Left lung (tissue), 10 donors: ENCODE measurements around the gene PLCB3. TPM values are rescaled to one million over a fixed set of nuclear protein-coding genes. Genes with fewer than 3 reads are reported as not detected.

Source experiments
- ATAC-seq: fragments of 200-7000 bp; cut with Tn5 transposase; one replicate; pipeline ENCODE4 v1.9.1; 2020; ENCODE audit warnings: moderate library complexity
- DNase-seq, 4 donors: peaks; one replicate each; pipeline ENCODE4 v3.0.0-alpha.2; 2013 to 2020
- H3K27ac ChIP-seq, 2 donors: fragments of 200-600 bp; sonication (generic) in 1 of 2; one replicate each; pipeline versions ENCODE4 v1.5.0 to v1.8.0; 2020 to 2021
- H3K27me3 ChIP-seq, 2 donors: fragments of 200-600 bp; sonication (generic) in 1 of 2; one replicate each; pipeline versions ENCODE4 v1.5.0 to v1.8.0; 2020 to 2021
- H3K36me3 ChIP-seq, 2 donors: fragments of 200-600 bp; sonication (generic) in 1 of 2; one replicate each; pipeline versions ENCODE4 v1.5.0 to v1.8.0; 2020 to 2021
- H3K4me1 ChIP-seq, 2 donors: fragments of 200-600 bp; one replicate each; pipeline ENCODE4 v1.8.0; 2021
- H3K4me3 ChIP-seq, 2 donors: fragments of 200-600 bp; sonication (generic) in 1 of 2; one replicate each; pipeline versions ENCODE4 v1.5.0 to v1.8.0; 2020 to 2021; ENCODE audit warnings: mild to moderate bottlenecking in 1 of 2
- H3K9me3 ChIP-seq, 2 donors: fragments of 200-600 bp; sonication (generic) in 1 of 2; one replicate each; pipeline versions ENCODE4 v1.5.0 to v1.8.0; 2020 to 2021
- intact Hi-C, 2 donors: fragments of 100-400 bp; cut with DNase I; formaldehyde crosslinking; loops; one replicate each; pipeline versions ENCODE4 v1.11.2 to v1.14.2; 2022
- polyA plus RNA-seq, 6 donors: library from polyadenylated mRNA; unstranded; fragments of 120-200 nt; gene quantifications; one replicate each; pipeline ENCODE4 v1.2.1, GENCODE V29; 2013; ENCODE audit not compliant: insufficient read length in 6 of 6
- total RNA-seq, 2 donors: library from RNA; stranded (reverse); fragmentation: NEBNext Ultra II Directional; extraction: Animal tissue kit (Norgen Biotek cat#: 25700); gene quantifications; one replicate each; pipeline ENCODE4 v1.2.1, GENCODE V29; 2021
- TF ChIP-seq, protein P1 (sequence below), 2 donors: fragments of 200-600 bp; sonication (generic) in 1 of 2; IDR thresholded peaks; one replicate each; pipeline versions ENCODE4 v1.5.0 to v1.8.0; 2021; ENCODE audit warnings: antibody characterized with exemption in 2 of 2
- donor health status: DM: no; HTN: yes; CAD: no.
- donor health status: DM: no; HTN: no; CAD: no.

PLCB3 gene
- total and polyA plus RNA-seq, 8 donors: 18.9 to 42.7 (median 21.9) TPM

GRCh38 chr11:64220271-64220670 lies 31.1 kb upstream of the PLCB3 start:
- DNase-seq (no peak), ATAC-seq (no peak)
- Histone ChIP-seq H3K4me1 (peaks cover 4 to 9% of the 10 kb centered on the region in 2 donors), H3K27me3 (no peaks in the 10 kb centered on the region), H3K9me3 (no peaks in the 10 kb centered on the region), H3K4me3 (no peak overlapping the region), H3K36me3 (peaks cover 0 to 92% of the 10 kb centered on the region in 2 donors), H3K27ac (no peak overlapping the region)
- intact Hi-C loops: no loop called here
- TF ChIP-seq, protein P1, sequence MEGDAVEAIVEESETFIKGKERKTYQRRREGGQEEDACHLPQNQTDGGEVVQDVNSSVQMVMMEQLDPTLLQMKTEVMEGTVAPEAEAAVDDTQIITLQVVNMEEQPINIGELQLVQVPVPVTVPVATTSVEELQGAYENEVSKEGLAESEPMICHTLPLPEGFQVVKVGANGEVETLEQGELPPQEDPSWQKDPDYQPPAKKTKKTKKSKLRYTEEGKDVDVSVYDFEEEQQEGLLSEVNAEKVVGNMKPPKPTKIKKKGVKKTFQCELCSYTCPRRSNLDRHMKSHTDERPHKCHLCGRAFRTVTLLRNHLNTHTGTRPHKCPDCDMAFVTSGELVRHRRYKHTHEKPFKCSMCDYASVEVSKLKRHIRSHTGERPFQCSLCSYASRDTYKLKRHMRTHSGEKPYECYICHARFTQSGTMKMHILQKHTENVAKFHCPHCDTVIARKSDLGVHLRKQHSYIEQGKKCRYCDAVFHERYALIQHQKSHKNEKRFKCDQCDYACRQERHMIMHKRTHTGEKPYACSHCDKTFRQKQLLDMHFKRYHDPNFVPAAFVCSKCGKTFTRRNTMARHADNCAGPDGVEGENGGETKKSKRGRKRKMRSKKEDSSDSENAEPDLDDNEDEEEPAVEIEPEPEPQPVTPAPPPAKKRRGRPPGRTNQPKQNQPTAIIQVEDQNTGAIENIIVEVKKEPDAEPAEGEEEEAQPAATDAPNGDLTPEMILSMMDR (IDR thresholded peaks at IDR 0.05): no peak

DNA sequence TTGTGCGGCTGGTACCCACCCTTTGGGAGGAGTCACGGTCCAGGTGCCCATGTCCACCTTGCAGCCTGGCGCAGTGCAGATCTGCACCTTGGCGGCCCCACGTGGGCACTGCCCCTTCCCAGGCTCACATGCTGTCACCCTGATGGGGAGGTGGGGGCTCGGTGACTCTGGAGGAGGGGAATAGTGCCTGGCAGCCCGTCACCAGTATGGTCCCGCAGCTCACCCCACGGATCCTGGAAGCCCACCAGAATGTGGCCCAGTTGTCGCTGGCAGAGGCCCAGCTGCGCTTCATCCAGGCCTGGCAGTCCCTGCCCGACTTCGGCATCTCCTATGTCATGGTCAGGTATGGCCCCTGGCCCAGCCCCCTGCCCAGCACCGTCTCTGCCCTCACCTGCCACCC lies 30.5 kb upstream of the PLCB3 start:
- Histone ChIP-seq H3K4me3 (no peak overlapping the region), H3K4me1 (peaks cover 9 to 13% of the 10 kb centered on the region in 2 donors), H3K27me3 (no peaks in the 10 kb centered on the region), H3K27ac (no peak overlapping the region), H3K36me3 (peaks cover 0 to 87% of the 10 kb centered on the region in 2 donors), H3K9me3 (no peaks in the 10 kb centered on the region)
- TF ChIP-seq, protein P1 (IDR thresholded peaks at IDR 0.05): no peak
- intact Hi-C loops: no loop called here
- ATAC-seq: no peak
- DNase-seq: no peak

- no peak overlapping the region for H3K27ac ChIP-seq
- H3K9me3 ChIP-seq: no peaks in the 10 kb centered on the region
- H3K36me3 ChIP-seq: peaks cover 0 to 70% of the 10 kb centered on the region in 2 donors
- ATAC-seq: no peak
- no peak overlapping the region for H3K4me3 ChIP-seq
- H3K27me3 ChIP-seq: no peaks in the 10 kb centered on the region
- TF ChIP-seq, protein P1 (IDR thresholded peaks at IDR 0.05): no peak
- intact Hi-C loops: no loop called here
- DNase-seq: no peak
- H3K4me1 ChIP-seq: peaks cover 19 to 26% of the 10 kb centered on the region in 2 donors
Observed at GRCh38 chr11:64222651-64223000, 28.7 kb upstream of the PLCB3 start.

DNA sequence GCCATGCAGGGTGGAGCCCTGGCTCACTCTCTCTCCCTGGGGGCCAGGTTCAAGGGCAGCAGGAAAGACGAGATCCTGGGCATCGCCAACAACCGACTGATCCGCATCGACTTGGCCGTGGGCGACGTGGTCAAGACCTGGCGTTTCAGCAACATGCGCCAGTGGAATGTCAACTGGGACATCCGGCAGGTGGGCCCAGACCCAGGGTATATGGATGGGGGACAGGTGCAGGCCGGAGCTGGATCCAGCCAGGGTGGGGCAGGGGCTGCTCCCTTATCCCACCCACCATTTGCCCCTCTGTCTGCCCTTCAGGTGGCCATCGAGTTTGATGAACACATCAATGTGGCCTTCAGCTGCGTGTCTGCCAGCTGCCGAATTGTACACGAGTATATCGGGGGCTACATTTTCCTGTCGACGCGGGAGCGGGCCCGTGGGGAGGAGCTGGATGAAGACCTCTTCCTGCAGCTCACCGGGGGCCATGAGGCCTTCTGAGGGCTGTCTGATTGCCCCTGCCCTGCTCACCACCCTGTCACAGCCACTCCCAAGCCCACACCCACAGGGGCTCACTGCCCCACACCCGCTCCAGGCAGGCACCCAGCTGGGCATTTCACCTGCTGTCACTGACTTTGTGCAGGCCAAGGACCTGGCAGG lies 28.2 kb upstream of the PLCB3 start:
- intact Hi-C loops: no loop called here
- no peak for DNase-seq
- Histone ChIP-seq H3K36me3 (peaks cover 0 to 65% of the 10 kb centered on the region in 2 donors), H3K4me3 (no peak overlapping the region), H3K4me1 (peaks cover 23 to 31% of the 10 kb centered on the region in 2 donors), H3K9me3 (no peaks in the 10 kb centered on the region), H3K27ac (no peak overlapping the region), H3K27me3 (no peaks in the 10 kb centered on the region)
- no peak for ATAC-seq
- TF ChIP-seq, protein P1 (IDR thresholded peaks at IDR 0.05): no peak

DNA sequence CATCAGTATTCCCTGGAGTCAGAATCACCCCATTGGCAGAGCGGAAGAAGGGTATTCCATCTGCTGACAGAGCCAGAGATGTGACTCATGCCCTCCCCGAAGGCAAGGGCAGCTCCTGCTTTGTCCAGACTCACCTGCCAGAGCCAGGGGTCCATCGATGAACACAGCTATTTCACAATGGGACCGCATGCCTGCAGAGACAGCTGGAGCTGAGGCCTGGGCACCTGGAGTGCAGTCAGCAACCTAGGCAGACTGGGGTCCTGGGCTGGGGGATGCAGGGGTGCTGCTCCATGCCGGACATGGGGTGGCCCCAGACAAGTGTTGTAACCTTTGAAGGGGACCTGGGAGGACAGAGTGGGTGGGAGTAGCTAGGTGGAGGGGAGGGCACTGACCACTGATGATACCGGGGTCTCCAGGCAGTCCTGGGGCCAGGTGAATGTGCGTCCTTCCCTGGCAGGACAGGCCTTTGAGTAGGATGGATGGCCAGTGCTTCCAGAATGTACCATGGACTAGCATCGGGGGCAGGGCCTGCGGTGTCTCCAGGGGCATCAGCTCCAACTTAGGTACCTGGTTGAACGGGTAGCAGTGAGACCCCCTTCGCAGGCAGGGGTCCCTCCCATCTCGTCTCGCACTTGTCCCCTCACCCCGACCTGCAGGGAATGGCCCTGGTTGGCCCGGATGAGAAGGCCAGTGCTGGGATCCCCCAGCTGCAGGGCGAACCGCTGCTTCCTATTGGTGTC lies 27.0 kb upstream of the PLCB3 start:
- TF ChIP-seq, protein P1 (IDR thresholded peaks at IDR 0.05): no peak
- ATAC-seq (no peak), DNase-seq (no peak)
- H3K4me3 ChIP-seq: peak overlapping the region in 1 of 2 donors; percentile 72
- intact Hi-C loops: no loop called here
- H3K27ac ChIP-seq: peak overlapping the region in 1 of 2 donors; percentile 86
- H3K4me1 ChIP-seq: peaks cover 28 to 43% of the 10 kb centered on the region in 2 donors
- peaks cover 0 to 53% of the 10 kb centered on the region in 2 donors for H3K36me3 ChIP-seq
- H3K9me3 ChIP-seq: no peaks in the 10 kb centered on the region
- no peaks in the 10 kb centered on the region for H3K27me3 ChIP-seq
